SU-DHL-6 (cell line): Measurements from ENCODE around the gene ATP11A.

ENCODE experiments used
- CTCF ChIP-seq: fragments of 200-600 bp; sonication (generic); IDR thresholded peaks from one replicate; pipeline ENCODE4 v1.5.1; 2017; ENCODE audit warnings: antibody characterized with exemption, mild to moderate bottlenecking, low read length, moderate library complexity; ENCODE audit not compliant: insufficient read depth, poor library complexity, severe bottlenecking
- EZH2phosphoT487 ChIP-seq: fragments of 200-600 bp; sonication (generic), shearing (Covaris generic); conservative IDR thresholded peaks from 2 replicates; pipeline ENCODE4 v1.6.1; 2018; ENCODE audit warnings: mild to moderate bottlenecking, antibody characterized with exemption, low read length, moderate library complexity, mixed read lengths

GRCh38 chr13:112675366-112675756 lies 14.5 kb upstream of the ATP11A start:
- TF ChIP-seq CTCF (no peak), EZH2phosphoT487 (no peak)
